ENCODE results near the gene TFF3. TPM values are rescaled to one million over a fixed set of nuclear protein-coding genes. Genes with fewer than 3 reads are reported as not detected.

The TFF3 gene
- polyA plus RNA-seq, 3 donors = 4.1 to 99.3 (median 21.7) TPM

GRCh38 chr21:42311160-42311559 is 4.0 kb downstream of the TFF3 start:
- WGBS, 3 donors = 90 to 92% (median 91%) methylated on average over 14 of the region's 14 CpGs
- no peak overlapping the region for H3K27ac ChIP-seq (ENCODE audit: low read depth, low read length)

DNA sequence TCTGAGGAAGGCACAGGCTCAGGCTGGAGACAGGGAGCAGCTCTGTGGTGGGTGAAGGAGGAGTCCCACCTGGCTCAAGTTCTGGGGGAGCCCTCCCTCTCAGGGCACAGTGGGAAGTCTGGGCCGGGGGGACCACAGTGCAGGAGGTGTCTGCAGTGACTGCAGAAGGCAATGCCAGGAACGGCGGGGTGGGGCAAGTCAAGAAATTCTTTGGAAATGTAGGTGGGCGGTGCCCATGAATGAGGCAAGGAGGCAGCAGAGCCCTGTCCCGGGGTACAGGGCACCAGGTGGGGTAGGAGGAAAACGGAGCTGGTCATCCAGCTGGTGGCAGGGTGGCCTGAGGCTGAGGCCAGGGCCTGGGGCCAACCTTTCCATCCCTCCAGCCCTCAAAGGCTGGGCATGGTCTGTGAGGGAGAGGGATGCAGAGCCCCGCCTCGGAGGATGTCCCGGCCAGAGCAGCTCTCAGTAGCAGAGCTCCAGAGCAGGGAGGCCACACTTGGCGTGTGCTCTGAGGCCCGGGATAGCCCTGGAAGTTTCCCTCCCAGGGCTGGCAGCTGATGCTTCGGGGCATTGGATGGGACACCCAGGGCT is 4.7 kb downstream of the TFF3 start:
- WGBS, 3 donors = 65 to 86% (median 77%) methylated on average over 12 of the region's 12 CpGs
- H3K27ac ChIP-seq (ENCODE audit: low read depth, low read length) = no peak overlapping the region

DNA sequence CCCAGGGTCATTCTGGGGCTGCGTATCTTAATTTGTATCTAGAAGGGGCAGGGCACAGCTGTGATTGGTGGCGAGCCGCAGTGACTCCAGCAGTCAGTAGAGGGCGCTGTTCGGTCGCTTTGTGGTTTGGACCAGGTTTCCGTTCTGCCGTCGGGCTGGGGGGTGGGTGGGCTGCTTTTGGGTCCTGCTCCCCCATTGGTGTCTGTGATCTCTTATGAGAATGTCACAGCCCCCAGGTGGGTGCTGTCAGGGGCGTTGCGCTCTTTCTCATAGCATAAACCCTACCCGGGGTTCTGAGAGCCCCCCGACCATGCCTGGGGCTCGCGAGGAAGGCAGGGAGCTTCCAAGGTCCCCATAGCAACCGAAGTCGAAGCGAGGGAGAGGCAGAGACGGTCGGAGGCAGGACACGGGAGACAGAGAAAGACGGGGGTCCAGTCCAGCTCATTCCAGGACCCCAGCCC is 5.4 kb downstream of the TFF3 start:
- no peak overlapping the region for H3K27ac ChIP-seq (ENCODE audit: low read depth, low read length)
- WGBS, 3 donors = 11 to 17% (median 11%) methylated on average over 22 of the region's 22 CpGs

DNA sequence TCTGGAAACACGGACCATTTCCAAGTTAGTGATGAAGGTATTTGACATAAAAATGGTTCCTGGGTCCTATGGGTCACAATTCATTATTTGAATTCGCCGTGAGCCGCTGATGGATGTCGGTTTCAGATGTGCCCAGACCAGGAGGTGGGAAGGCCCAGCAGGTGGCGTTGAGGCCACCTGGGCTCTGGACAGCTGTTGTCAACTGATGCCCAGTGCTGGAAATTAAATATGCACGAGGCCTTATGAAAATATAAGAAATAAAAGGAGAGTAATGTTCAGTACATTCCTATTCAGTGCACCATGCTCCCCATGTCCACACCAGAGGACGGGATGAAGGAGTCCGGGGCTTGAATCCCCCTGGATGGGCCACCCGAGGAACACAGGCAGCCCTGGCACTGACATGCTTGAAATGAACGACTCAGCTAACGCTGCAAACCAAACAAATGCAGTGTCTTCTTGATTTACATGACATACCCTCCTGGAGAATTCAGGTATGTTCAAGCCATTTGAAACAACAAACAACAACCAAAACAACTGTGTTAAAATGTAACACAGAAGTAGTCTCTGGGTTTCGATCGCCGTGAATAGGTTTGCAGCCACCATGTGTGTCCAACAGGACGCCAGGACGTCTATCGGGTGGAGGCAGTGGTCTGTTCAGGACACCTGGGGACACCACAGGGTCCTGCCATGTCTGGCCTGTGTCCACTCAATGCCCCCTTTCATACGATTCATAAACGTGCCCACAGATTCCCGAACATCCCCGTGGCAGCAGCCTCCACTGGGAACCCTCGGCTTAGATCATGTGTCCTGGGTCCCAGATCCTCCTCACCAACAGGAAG is 6.1 kb downstream of the TFF3 start:
- no peak overlapping the region for H3K27ac ChIP-seq (ENCODE audit: low read depth, low read length)
- 46 to 55% (median 49%) methylated on average over 23 of the region's 23 CpGs for WGBS, 3 donors

DNA sequence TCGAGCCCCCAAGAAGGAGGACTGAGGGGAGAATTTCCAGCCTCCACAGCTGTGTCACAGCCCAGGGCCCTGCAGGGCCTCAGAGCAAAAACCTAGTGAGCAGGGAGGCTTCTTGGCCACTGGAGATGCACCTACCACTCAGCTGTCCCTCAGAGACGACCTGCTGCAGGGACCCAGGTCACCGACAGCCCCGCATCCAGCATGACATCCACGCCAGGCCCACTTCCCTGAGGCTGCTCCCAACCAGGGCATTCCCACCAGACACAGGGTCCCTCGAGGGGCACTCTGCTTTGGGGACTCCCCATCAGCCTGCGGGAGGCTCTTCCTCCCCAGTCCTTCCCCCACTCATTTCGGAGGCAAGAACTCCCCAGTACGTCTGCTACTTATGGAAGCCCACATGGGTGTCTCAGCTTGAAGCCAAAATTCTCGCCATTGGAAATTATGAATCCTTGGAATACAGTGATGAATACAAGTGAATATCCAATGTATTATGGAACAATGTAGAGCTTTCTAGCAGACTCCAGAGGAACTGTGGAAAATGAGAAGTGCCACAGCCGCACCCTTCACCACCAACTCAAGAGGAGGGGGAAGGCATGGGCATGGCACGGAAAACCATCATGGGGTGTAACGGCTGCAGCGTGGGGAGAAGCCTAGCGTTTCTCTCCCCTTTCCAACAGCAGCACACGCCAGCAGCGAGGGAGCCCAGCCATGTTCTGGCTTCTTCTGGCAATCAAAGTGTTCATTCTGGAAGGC is 6.9 kb downstream of the TFF3 start:
- 68 to 89% (median 71%) methylated on average over 17 of the region's 17 CpGs for WGBS, 3 donors
- H3K27ac ChIP-seq (ENCODE audit: low read depth, low read length) = no peak overlapping the region

- H3K27ac ChIP-seq (ENCODE audit: low read depth, low read length) = no peak overlapping the region
- 56 to 76% (median 74%) methylated on average over 5 of the region's 5 CpGs for WGBS, 3 donors
These were observed 8.1 kb downstream of the TFF3 start for GRCh38 chr21:42307106-42307505.

DNA sequence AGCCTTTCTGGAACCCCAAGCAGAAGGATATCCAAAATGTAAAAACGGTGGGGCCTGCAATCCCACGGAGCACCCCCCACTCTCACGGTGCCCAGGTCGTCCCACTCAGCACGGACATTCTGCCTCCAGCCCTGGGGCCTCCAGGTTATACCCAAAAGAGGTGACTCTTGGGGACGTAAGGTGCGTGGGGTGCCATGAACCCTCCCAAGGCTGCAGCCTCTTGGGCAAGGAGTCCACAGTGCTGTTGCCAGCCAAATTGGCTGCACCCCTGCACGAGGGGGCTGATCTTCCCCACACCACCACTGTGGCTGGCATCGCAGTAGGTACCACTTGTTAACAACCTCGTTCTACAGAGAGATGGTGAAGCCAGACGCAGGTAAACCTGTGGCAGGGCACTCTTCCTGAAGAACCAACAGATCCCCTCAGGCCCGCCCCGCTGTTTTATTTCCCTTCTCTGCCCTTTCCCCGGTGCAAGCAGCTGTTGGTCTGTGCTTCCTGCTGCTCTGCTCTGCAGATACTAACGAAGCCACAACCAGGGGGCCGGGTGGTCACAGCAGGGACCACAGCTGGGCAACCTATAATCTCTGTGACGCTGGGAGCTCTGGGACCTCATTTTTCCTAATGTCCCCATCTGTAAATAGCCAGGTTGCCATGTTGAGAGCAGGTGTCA is 8.7 kb downstream of the TFF3 start:
- 57 to 85% (median 62%) methylated on average over 17 of the region's 17 CpGs for WGBS, 3 donors
- H3K27ac ChIP-seq (ENCODE audit: low read depth, low read length) = no peak overlapping the region

DNA sequence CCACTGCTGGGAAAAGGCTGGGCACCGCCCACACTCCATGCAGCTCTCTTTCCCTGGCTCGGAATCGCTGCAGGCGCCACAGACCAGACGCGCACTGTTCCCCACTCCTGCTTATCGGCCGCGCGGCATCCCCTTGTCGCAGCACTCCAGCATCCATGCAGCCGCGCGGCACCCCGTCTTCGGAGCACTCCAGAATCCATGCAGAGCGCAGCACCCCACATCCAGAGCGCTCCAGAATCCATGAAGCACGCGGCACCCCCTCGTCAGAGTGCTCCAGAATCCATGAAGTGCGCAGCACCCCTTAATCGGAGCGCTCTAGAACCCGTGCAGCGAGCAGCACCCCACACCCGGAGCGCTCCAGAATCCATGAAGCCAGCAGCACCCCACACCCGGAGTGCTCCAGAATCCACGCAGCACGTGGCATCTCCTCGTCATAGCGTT is 9.5 kb downstream of the TFF3 start:
- WGBS, 3 donors = 94 to 95% (median 95%) methylated on average over 33 of the region's 33 CpGs
- H3K27ac ChIP-seq (ENCODE audit: low read depth, low read length) = no peak overlapping the region

DNA sequence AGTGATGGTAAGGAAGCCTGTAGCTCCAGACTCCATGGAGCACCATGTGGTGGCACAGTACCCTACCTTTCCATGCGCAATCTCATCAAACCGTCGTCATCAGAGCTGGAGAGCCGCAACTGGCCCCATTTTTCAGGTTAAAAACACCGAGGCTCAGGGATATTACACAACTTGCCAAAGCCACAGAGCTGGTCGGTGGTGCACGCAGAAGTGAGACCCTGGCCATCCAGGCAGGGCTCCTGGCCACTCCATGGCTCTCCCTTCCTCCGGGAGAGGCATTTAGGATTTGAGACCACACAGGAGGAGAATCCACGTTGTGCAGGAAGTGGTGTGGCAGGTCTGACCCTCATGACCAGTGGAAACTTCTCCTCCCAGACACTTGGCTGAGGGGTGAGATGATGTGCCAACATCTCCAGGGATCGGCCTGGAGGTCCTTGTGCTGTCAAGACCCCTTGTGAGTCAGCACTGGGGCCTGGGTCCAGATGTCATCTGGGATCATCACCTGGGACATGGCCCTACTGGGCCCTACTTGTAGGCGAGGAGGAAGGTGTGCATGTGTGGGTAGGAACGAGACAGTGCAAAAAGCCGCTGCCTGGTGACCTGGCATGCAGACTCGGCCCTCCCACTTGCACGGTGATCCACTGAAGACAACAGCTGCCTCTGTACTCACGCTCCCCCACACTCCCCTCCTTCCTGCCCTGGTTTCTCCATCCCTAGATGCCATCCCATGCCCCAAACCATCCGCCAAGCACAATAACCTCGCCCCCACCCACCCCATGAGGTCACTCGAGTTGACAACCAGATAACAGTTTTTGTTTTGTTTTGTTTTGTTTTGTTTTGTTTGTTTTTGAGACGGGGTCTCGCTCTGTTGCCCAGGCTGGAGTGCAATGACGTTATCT is 10.4 kb downstream of the TFF3 start:
- 75 to 80% (median 80%) methylated on average over 22 of the region's 22 CpGs for WGBS, 3 donors
- no peak overlapping the region for H3K27ac ChIP-seq (ENCODE audit: low read depth, low read length)

- H3K27ac ChIP-seq (ENCODE audit: low read depth, low read length) = no peak overlapping the region
- WGBS, 3 donors = 59 to 75% (median 70%) methylated on average over 3 of the region's 3 CpGs
These were observed 11.8 kb downstream of the TFF3 start for GRCh38 chr21:42303443-42303842.

GRCh38 chr21:42302794-42303193 is 12.4 kb downstream of the TFF3 start:
- H3K27ac ChIP-seq (ENCODE audit: low read depth, low read length) = no peak overlapping the region
- WGBS, 3 donors = 68 to 82% (median 72%) methylated on average over 7 of the region's 7 CpGs

GRCh38 chr21:42302076-42302650 is 13.0 kb downstream of the TFF3 start:
- WGBS, 3 donors = 60 to 76% (median 62%) methylated on average over 12 of the region's 12 CpGs
- no peak overlapping the region for H3K27ac ChIP-seq (ENCODE audit: low read depth, low read length)

GRCh38 chr21:42301371-42302075 is 13.7 kb downstream of the TFF3 start:
- whole genome bisulfite sequencing, 3 donors = 68 to 82% (median 77%) methylated on average over 19 to 20 of the region's 20 CpGs
- no peak overlapping the region for H3K27ac ChIP-seq (ENCODE audit: low read depth, low read length)

DNA sequence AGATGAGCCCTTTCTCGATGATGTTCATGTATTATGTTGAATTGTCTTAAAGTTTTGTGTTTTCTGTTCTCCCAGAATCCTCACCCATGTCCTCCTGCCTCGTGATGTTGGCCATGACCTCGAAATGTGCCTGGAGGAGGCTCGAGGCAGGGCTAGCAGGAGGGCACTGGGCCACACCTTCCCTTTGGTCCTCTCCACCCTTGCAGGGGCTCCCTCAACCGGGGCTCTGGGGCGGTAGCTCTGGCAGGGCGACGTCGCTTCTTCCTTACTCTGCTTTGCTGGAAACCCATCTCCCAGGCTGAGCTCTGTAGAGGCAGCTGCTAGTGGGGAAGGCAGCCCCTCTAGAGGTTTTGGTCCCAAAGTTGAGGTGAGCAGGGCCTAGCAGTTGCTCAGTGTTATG is 14.3 kb downstream of the TFF3 start:
- H3K27ac ChIP-seq (ENCODE audit: low read depth, low read length) = no peak overlapping the region
- 84 to 87% (median 87%) methylated on average over 9 of the region's 9 CpGs for whole genome bisulfite sequencing, 3 donors

GRCh38 chr21:42300045-42300583 is 15.1 kb downstream of the TFF3 start:
- H3K27ac ChIP-seq (ENCODE audit: low read depth, low read length) = no peak overlapping the region
- 65 to 80% (median 71%) methylated on average over 7 of the region's 7 CpGs for WGBS, 3 donors

DNA sequence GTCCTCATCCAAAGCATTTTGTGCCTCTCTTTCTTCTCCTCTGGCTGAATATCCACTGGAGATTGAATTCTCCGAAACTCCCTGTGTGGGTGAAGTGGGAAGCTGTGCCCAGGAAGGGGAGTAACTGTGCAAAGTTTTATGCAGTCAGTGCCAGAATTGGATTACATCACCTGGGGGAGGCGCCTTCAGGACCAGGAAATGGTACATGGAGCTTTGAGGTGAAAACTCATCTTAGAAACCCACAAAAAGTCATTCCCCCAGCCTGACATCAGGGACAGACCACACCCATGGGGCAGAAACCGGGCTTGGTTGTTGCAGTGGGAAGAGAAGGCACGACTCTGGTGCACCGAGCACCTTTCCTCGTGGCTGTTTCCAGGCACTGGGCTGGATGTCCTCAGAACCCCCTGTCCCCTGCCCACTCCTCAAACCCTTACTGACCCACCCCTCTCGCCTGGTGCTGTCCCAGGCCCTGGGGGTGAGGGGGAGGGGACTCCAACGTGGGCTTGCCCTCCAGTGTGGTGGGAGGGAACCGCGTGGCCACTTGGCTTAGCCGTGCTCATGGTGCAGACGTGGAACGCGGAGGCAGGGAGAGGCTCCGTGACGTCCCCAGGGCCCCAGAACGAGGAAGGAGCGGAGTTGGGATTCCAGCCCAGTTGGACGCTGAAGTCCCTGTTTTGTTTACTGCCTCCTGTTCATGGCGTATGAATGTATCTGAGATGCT is 15.7 kb downstream of the TFF3 start:
- no peak overlapping the region for H3K27ac ChIP-seq (ENCODE audit: low read depth, low read length)
- 54 to 76% (median 57%) methylated on average over 20 of the region's 20 CpGs for WGBS, 3 donors

Data from adipose tissue (tissue), 3 donors.